Stomach (tissue), 9 donors: ENCODE results near the gene MALL. TPM values are rescaled to one million over a fixed set of nuclear protein-coding genes. Genes with fewer than 3 reads are reported as not detected.
"Not testable (repeated sequence)": the region's sequence is repeated elsewhere in the genome, so short reads cannot be mapped to it uniquely, and the experiment has no call there.

Experiments used
- DNase-seq, 2 donors: peaks; one replicate each; pipeline versions ENCODE4 v3.0.0 to v3.0.0-alpha.2; 2013 to 2019
- H3K27ac ChIP-seq, 5 donors: fragments of 200-600 bp in 4 of 5; sonication (generic) in 4 of 5; one replicate each; pipeline ENCODE4 v1.5.1; 2013 to 2019; ENCODE audit warnings: mild to moderate bottlenecking in 1 of 5, moderate library complexity in 1 of 5
- H3K27me3 ChIP-seq, 3 donors: fragments of 200-600 bp; sonication (generic); one replicate each; pipeline ENCODE4 v1.5.1; 2017 to 2019; ENCODE audit warnings: mixed run types in 1 of 3
- H3K36me3 ChIP-seq, 4 donors: fragments of 200-600 bp; sonication (generic); 1 replicate in 3 of 4; 2 replicates in 1 of 4; pipeline ENCODE4 v1.5.1; 2016 to 2019
- H3K4me1 ChIP-seq, 4 donors: fragments of 200-600 bp; sonication (generic); one replicate each; pipeline ENCODE4 v1.5.1; 2016 to 2019
- H3K4me3 ChIP-seq, 4 donors: fragments of 200-600 bp; sonication (generic) in 3 of 4; one replicate each; pipeline ENCODE4 v1.5.1; 2016 to 2019; ENCODE audit warnings: mild to moderate bottlenecking in 1 of 4
- H3K9me3 ChIP-seq, 4 donors: fragments of 200-600 bp; sonication (generic); one replicate each; pipeline ENCODE4 v1.5.1; 2016 to 2019
- WGBS, 5 donors: extraction: QIAGEN DNeasy Blood & Tissue Kit in 3 of 5; methylation state at CpG; one replicate each; pipeline versions ENCODE4 v1.1.5 to v1.1.7; 2013 to 2018; 5-methylcytosine and 5-hydroxymethylcytosine counted together
- intact Hi-C: fragments of 100-400 bp; cut with DNase I; formaldehyde crosslinking; loops from one replicate; pipeline ENCODE4 v1.15.1; 2023; ENCODE audit warnings: low total_unique reads
- polyA plus RNA-seq, 3 donors: library from polyadenylated mRNA; stranded (reverse); fragments of 200-250 nt; gene quantifications; one replicate each; pipeline ENCODE4 v1.2.3, GENCODE V29; 2013
- total RNA-seq, 5 donors: library from RNA; depleted of rRNA; stranded (reverse); fragments of >200 nt; gene quantifications; one replicate each; pipeline versions ENCODE4 v1.1.0 to v1.2.3, GENCODE V29; 2014 to 2016
- donor health status: healthy with polysubstance abuse.
- donor health status: Bipolar disorder and iron deficiency.
- donor health status: healthy.

Gene MALL
- total and polyA plus RNA-seq, 8 donors: 1.3 to 37.6 (median 2.7) TPM; not detected in 1

GRCh38 chr2:110069869-110070268, 45.8 kb downstream of the MALL start:
- H3K27me3 ChIP-seq, H3K9me3 ChIP-seq, H3K4me1 ChIP-seq, H3K27ac ChIP-seq, intact Hi-C loops, H3K4me3 ChIP-seq, H3K36me3 ChIP-seq, DNase-seq: not testable (repeated sequence)
- 89 to 98% (median 96%) methylated on average over 3 to 4 of the region's 7 CpGs for WGBS, 5 donors

GRCh38 chr2:110068153-110068552, 47.5 kb downstream of the MALL start:
- DNase-seq: peak in 1 of 2 donors; percentile 0
- H3K4me1 ChIP-seq, intact Hi-C loops, H3K4me3 ChIP-seq, H3K27me3 ChIP-seq, H3K9me3 ChIP-seq, H3K36me3 ChIP-seq, H3K27ac ChIP-seq: not testable (repeated sequence)
- 85 to 94% (median 89%) methylated on average over 3 of the region's 3 CpGs for WGBS, 5 donors

DNA sequence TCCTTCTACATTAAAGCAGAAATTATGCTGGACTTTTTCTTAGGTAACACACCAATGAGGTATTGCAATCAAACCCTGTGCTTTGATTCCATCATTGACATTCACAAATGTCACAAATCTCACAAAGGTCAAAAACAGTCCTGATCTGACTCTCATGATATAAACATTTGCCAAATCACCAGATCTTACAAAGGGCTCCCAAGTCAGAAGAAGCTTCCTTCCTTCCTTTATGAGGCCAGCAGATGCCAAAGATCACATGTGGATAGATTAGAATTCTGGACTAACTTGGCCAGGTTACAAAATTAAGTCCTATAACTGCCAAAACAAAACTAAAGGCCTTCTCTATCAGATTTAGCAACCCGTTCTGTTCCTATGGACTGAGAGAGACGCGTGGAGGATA, 53.3 kb downstream of the MALL start:
- H3K36me3 ChIP-seq, H3K27ac ChIP-seq, H3K27me3 ChIP-seq, H3K4me1 ChIP-seq, H3K4me3 ChIP-seq, DNase-seq, H3K9me3 ChIP-seq, intact Hi-C loops: not testable (repeated sequence)
- no CpG with 5 or more reads among the region's 3 CpGs for WGBS, 5 donors

DNA sequence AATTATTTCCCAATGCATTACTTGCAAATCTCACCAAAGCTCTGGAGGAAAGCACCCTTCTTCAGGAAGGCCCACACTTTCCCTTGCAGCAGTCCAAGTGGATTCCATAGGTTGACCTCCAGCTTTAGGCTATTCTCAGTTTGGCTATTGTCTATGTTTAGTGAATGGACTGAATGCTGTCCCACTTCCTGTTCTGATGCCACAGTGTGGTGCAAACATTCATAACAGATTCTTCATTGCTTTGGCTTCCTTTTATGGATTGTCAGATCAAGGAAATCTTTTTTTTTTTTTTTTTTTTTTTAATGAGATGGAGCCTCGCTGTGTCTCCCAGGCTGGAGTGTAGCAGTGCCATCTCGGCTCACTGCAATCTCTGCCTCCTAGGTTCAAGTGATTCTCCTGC, 55.1 kb downstream of the MALL start:
- 100% methylated on average over 2 of the region's 2 CpGs; no CpG with 5 or more reads in 4 of the 5 donors for WGBS, 5 donors

DNA sequence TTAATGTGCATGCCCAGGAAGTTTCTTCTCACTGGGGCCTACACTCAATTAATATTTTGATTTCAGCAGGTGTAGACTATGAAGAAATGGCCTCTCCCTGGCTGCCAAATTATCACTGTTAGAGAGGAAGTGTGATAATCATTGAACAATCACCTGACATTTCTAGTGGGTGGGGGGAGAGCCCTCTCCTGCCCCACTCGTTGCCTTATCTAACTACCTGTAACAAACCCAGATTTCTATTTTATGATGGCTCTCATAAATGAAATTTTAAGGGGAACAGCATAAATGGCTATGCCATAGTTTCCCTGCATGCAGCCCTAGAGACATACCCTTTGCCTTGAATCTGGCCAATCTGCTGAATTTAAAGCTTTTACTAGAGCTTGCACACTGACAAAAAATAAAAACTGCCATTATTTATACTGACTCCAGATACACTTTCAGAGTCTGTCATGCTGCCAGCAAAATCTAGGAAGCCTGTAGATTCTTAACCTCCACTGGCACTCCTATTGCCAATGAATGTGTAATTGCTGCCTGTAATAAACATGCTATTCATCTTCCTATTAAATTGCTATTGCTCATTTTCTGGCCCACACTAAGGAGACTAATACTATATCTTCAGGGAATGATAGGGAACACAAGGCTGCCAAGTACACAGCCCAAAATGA, 55.8 kb downstream of the MALL start:
- H3K9me3 ChIP-seq, intact Hi-C loops, H3K27me3 ChIP-seq, H3K4me1 ChIP-seq, H3K27ac ChIP-seq, H3K36me3 ChIP-seq, H3K4me3 ChIP-seq, DNase-seq: not testable (repeated sequence)
- WGBS, 5 donors: no CpG with 5 or more reads among the region's 1 CpG

More for the DNA sequence above, 55.1 kb downstream of the MALL start:
- DNase-seq, H3K27ac ChIP-seq, H3K4me3 ChIP-seq, H3K36me3 ChIP-seq, intact Hi-C loops, H3K4me1 ChIP-seq, H3K9me3 ChIP-seq, H3K27me3 ChIP-seq: not testable (repeated sequence)

- H3K4me1 ChIP-seq, H3K9me3 ChIP-seq, H3K36me3 ChIP-seq, intact Hi-C loops, DNase-seq, H3K27me3 ChIP-seq, H3K4me3 ChIP-seq, H3K27ac ChIP-seq: not testable (repeated sequence)
- no CpG with 5 or more reads among the region's 11 CpGs for WGBS, 5 donors
These were observed 56.5 kb downstream of the MALL start for GRCh38 chr2:110059009-110059693.

- H3K27me3 ChIP-seq, intact Hi-C loops, H3K36me3 ChIP-seq, H3K27ac ChIP-seq, H3K4me3 ChIP-seq, H3K9me3 ChIP-seq, DNase-seq, H3K4me1 ChIP-seq: not testable (repeated sequence)
These were observed 57.6 kb downstream of the MALL start for GRCh38 chr2:110058034-110058433.

GRCh38 chr2:110055819-110056408, 59.7 kb downstream of the MALL start:
- H3K27ac ChIP-seq, intact Hi-C loops, H3K9me3 ChIP-seq, H3K4me3 ChIP-seq, H3K36me3 ChIP-seq, H3K4me1 ChIP-seq, H3K27me3 ChIP-seq, DNase-seq: not testable (repeated sequence)
- WGBS, 5 donors: no CpG with 5 or more reads among the region's 8 CpGs

- H3K9me3 ChIP-seq, H3K36me3 ChIP-seq, H3K4me3 ChIP-seq, intact Hi-C loops, H3K27me3 ChIP-seq, H3K4me1 ChIP-seq: not testable (repeated sequence)
- peak; percentile 36 to 82 for DNase-seq
- WGBS, 5 donors: 12 to 38% (median 19%) methylated on average over 2 to 3 of the region's 11 CpGs
- peak overlapping the region; percentile 64 to 80 (median 75) for H3K27ac ChIP-seq
These were observed 60.9 kb downstream of the MALL start for GRCh38 chr2:110054521-110055407.

DNA sequence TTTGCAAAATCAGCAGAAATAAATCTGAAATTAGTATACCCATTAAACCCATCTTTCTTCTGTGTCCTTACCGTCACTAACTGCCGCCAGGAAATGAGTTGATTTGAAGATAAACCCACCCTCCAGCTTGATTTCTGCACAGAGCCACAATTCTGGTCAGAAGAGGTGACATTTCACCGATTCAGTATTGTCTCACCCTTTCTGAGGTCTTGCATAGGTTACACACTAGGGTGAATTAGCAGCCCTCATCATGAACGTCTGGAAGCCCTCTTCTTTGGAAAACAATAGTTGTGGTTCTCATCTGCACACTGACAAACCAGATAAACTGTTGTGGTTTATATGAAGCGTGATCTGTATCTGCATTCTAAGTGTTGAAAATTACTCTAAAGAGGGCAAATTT, 61.9 kb downstream of the MALL start:
- H3K36me3 ChIP-seq, H3K4me1 ChIP-seq, H3K27ac ChIP-seq, H3K27me3 ChIP-seq, H3K9me3 ChIP-seq, DNase-seq, intact Hi-C loops, H3K4me3 ChIP-seq: not testable (repeated sequence)
- WGBS, 5 donors: no CpG with 5 or more reads among the region's 5 CpGs

GRCh38 chr2:110052166-110052565, 63.5 kb downstream of the MALL start:
- H3K9me3 ChIP-seq, DNase-seq, intact Hi-C loops, H3K27ac ChIP-seq, H3K4me3 ChIP-seq, H3K4me1 ChIP-seq, H3K27me3 ChIP-seq, H3K36me3 ChIP-seq: not testable (repeated sequence)
- no CpG with 5 or more reads among the region's 4 CpGs for WGBS, 5 donors
